ENCODE measurements around the gene DCC. TPM values are rescaled to one million over a fixed set of nuclear protein-coding genes. Genes with fewer than 3 reads are reported as not detected.

The DCC gene
- total and polyA plus RNA-seq, 2 donors (not counting 1 experiment from before 2014, with no cell fraction given), result 0.14 TPM; not detected in 1

- TF ChIP-seq CTCF (conservative IDR thresholded peaks at IDR 0.05 in 1 of 2, IDR thresholded peaks at IDR 0.05 in 1 of 2; ENCODE audit: low read depth in 1 of 2, low read length in 2 of 2), result no peak
- TF ChIP-seq EZH2 (IDR thresholded peaks at IDR 0.05; ENCODE audit: low read length, missing control alignments), result no peak
- no peak overlapping the region for H3K4me2 ChIP-seq (ENCODE audit: extremely low read depth, insufficient read depth, low read length)
- H3K36me3 ChIP-seq (ENCODE audit: control insufficient read depth, insufficient read depth, low read length), result no peaks in the 10 kb centered on the region
- no peaks in the 10 kb centered on the region for H3K4me1 ChIP-seq (ENCODE audit: control insufficient read depth, extremely low read depth, insufficient read depth, low read length)
- no peak for DNase-seq (ENCODE audit: low read depth in 2 of 2)
- no peak overlapping the region for H2AFZ ChIP-seq (ENCODE audit: low read length)
- no peaks in the 10 kb centered on the region for H4K20me1 ChIP-seq (ENCODE audit: control insufficient read depth, extremely low read depth, insufficient read depth, low read length)
- H3K79me2 ChIP-seq (ENCODE audit: control insufficient read depth, insufficient read depth, low read length), result no peaks in the 10 kb centered on the region
- H3K9ac ChIP-seq (ENCODE audit: insufficient read depth, low read length), result no peak overlapping the region
- no peaks in the 10 kb centered on the region for H3K27me3 ChIP-seq (ENCODE audit: control insufficient read depth, insufficient read depth, low read length)
- no peaks in the 10 kb centered on the region for H3K9me3 ChIP-seq (ENCODE audit: control insufficient read depth, insufficient read depth, low read depth, low read length)
- no peak overlapping the region for H3K27ac ChIP-seq (ENCODE audit: insufficient read depth, low read length)
- no peak overlapping the region for H3K4me3 ChIP-seq (replicated peaks in 1 of 4; ENCODE audit: control extremely low read depth in 1 of 4, insufficient read depth in 1 of 4, low read depth in 3 of 4, low read length in 4 of 4)
Measured at GRCh38 chr18:52971097-52971496, 631.1 kb downstream of the DCC start.

GRCh38 chr18:52979892-52980291 is 639.9 kb downstream of the DCC start:
- Histone ChIP-seq H3K9ac (ENCODE audit: insufficient read depth, low read length) (no peak overlapping the region), H3K36me3 (ENCODE audit: control insufficient read depth, insufficient read depth, low read length) (no peaks in the 10 kb centered on the region), H3K4me2 (ENCODE audit: extremely low read depth, insufficient read depth, low read length) (no peak overlapping the region), H4K20me1 (ENCODE audit: control insufficient read depth, extremely low read depth, insufficient read depth, low read length) (no peaks in the 10 kb centered on the region), H3K27ac (ENCODE audit: insufficient read depth, low read length) (no peak overlapping the region), H2AFZ (ENCODE audit: low read length) (no peak overlapping the region), H3K27me3 (ENCODE audit: control insufficient read depth, insufficient read depth, low read length) (no peaks in the 10 kb centered on the region), H3K4me1 (ENCODE audit: control insufficient read depth, extremely low read depth, insufficient read depth, low read length) (no peaks in the 10 kb centered on the region), H3K9me3 (ENCODE audit: control insufficient read depth, insufficient read depth, low read depth, low read length) (no peaks in the 10 kb centered on the region), H3K79me2 (ENCODE audit: control insufficient read depth, insufficient read depth, low read length) (no peaks in the 10 kb centered on the region), H3K4me3 (replicated peaks in 1 of 4; ENCODE audit: control extremely low read depth in 1 of 4, insufficient read depth in 1 of 4, low read depth in 3 of 4, low read length in 4 of 4) (no peak overlapping the region)
- TF ChIP-seq CTCF (conservative IDR thresholded peaks at IDR 0.05 in 1 of 2, IDR thresholded peaks at IDR 0.05 in 1 of 2; ENCODE audit: low read depth in 1 of 2, low read length in 2 of 2) (no peak), EZH2 (IDR thresholded peaks at IDR 0.05; ENCODE audit: low read length, missing control alignments) (no peak)
- DNase-seq (ENCODE audit: low read depth in 2 of 2), result no peak

- H3K4me2 ChIP-seq (ENCODE audit: extremely low read depth, insufficient read depth, low read length), result no peak overlapping the region
- H3K9ac ChIP-seq (ENCODE audit: insufficient read depth, low read length), result no peak overlapping the region
- no peak overlapping the region for H3K4me3 ChIP-seq (replicated peaks in 1 of 4; ENCODE audit: control extremely low read depth in 1 of 4, insufficient read depth in 1 of 4, low read depth in 3 of 4, low read length in 4 of 4)
- no peaks in the 10 kb centered on the region for H3K27me3 ChIP-seq (ENCODE audit: control insufficient read depth, insufficient read depth, low read length)
- H2AFZ ChIP-seq (ENCODE audit: low read length), result no peak overlapping the region
- H3K79me2 ChIP-seq (ENCODE audit: control insufficient read depth, insufficient read depth, low read length), result no peaks in the 10 kb centered on the region
- no peaks in the 10 kb centered on the region for H3K4me1 ChIP-seq (ENCODE audit: control insufficient read depth, extremely low read depth, insufficient read depth, low read length)
- no peak for DNase-seq (ENCODE audit: low read depth in 2 of 2)
- TF ChIP-seq EZH2 (IDR thresholded peaks at IDR 0.05; ENCODE audit: low read length, missing control alignments) (no peak), CTCF (conservative IDR thresholded peaks at IDR 0.05 in 1 of 2, IDR thresholded peaks at IDR 0.05 in 1 of 2; ENCODE audit: low read depth in 1 of 2, low read length in 2 of 2) (no peak)
- no peaks in the 10 kb centered on the region for H3K9me3 ChIP-seq (ENCODE audit: control insufficient read depth, insufficient read depth, low read depth, low read length)
- no peak overlapping the region for H3K27ac ChIP-seq (ENCODE audit: insufficient read depth, low read length)
- no peaks in the 10 kb centered on the region for H3K36me3 ChIP-seq (ENCODE audit: control insufficient read depth, insufficient read depth, low read length)
- no peaks in the 10 kb centered on the region for H4K20me1 ChIP-seq (ENCODE audit: control insufficient read depth, extremely low read depth, insufficient read depth, low read length)
Measured at GRCh38 chr18:52991246-52991645, 651.2 kb downstream of the DCC start.

Data from fibroblast of lung (primary cell).